ENCODE data around the gene C1S. TPM values are rescaled to one million over a fixed set of nuclear protein-coding genes. Genes with fewer than 3 reads are reported as not detected.

C1S gene
- total RNA-seq, 5 donors from 2014 or later (not counting 1 experiment from before 2014, with no cell fraction given) = 1.5 to 5.0 (median 4.5) TPM

- CTCF ChIA-PET = interaction anchor here in 1 of 2 donors (0.5 kb wide), 1 partner anchor 241 kb away, joined by 4 read pairs; no protein-coding TSS in a partner anchor
- no peak overlapping the region for H3K27ac Mint-ChIP-seq
- H3K4me1 ChIP-seq (ENCODE audit: control insufficient read depth in 1 of 2, extremely low read depth in 1 of 2, insufficient read depth in 2 of 2, low read length in 2 of 2) = no peaks in the 10 kb centered on the region
- no peaks in the 10 kb centered on the region for H3K36me3 Mint-ChIP-seq
- WGBS (ENCODE audit: insufficient coverage) = 0% methylated on average over 1 of the region's 3 CpGs
- H3K27ac ChIP-seq (ENCODE audit: low read length) = no peak overlapping the region
- H3K9me3 Mint-ChIP-seq = no peaks in the 10 kb centered on the region
- no peak overlapping the region for H3K4me3 ChIP-seq (ENCODE audit: control insufficient read depth in 1 of 2, extremely low read depth in 1 of 2, low read length in 1 of 2)
- H3K4me3 Mint-ChIP-seq = no peak overlapping the region
- no peaks in the 10 kb centered on the region for H3K9me3 ChIP-seq
- DNase-seq = peak in 1 of 35 experiments; percentile 16
- ATAC-seq (replicated peaks in 1 of 4) = no peak
- peaks cover 0 to 7% (median 0%) of the 10 kb centered on the region in 3 donors for H3K4me1 Mint-ChIP-seq
- POLR2A ChIA-PET = interaction anchor here in 1 of 2 donors (0.6 kb wide), 1 partner anchor 42 kb away, joined by 3 read pairs; no protein-coding TSS in a partner anchor
- peaks cover 0 to 12% of the 10 kb centered on the region in 2 experiments for H3K27me3 ChIP-seq (replicated peaks in 1 of 2; ENCODE audit: control insufficient read depth in 2 of 2, extremely low read depth in 1 of 2, insufficient read depth in 2 of 2, low read length in 1 of 2)
- H3K36me3 ChIP-seq (ENCODE audit: control insufficient read depth in 2 of 2, extremely low read depth in 1 of 2, insufficient read depth in 1 of 2, low read length in 1 of 2) = no peaks in the 10 kb centered on the region
- peaks cover under 1 to 5% of the 10 kb centered on the region in 2 donors for H3K27me3 Mint-ChIP-seq
Observed at GRCh38 chr12:7075518-7075917, 15.0 kb downstream of the C1S start.

- 92% methylated on average over 1 of the region's 3 CpGs for WGBS (ENCODE audit: insufficient coverage)
- ChIA-PET POLR2A (no interaction called here), CTCF (interaction anchor here in 1 of 2 donors (0.5 kb wide), 1 partner anchor 241 kb away, joined by 4 read pairs; no protein-coding TSS in a partner anchor)
- H3K27ac Mint-ChIP-seq = no peak overlapping the region
- H3K27me3 Mint-ChIP-seq = peaks cover 0 to 5% of the 10 kb centered on the region in 2 donors
- no peaks in the 10 kb centered on the region for H3K9me3 Mint-ChIP-seq
- Histone ChIP-seq H3K27ac (ENCODE audit: low read length) (no peak overlapping the region), H3K36me3 (ENCODE audit: control insufficient read depth in 2 of 2, extremely low read depth in 1 of 2, insufficient read depth in 1 of 2, low read length in 1 of 2) (no peaks in the 10 kb centered on the region), H3K4me3 (ENCODE audit: control insufficient read depth in 1 of 2, extremely low read depth in 1 of 2, low read length in 1 of 2) (no peak overlapping the region), H3K4me1 (ENCODE audit: control insufficient read depth in 1 of 2, extremely low read depth in 1 of 2, insufficient read depth in 2 of 2, low read length in 2 of 2) (no peaks in the 10 kb centered on the region), H3K27me3 (replicated peaks in 1 of 2; ENCODE audit: control insufficient read depth in 2 of 2, extremely low read depth in 1 of 2, insufficient read depth in 2 of 2, low read length in 1 of 2) (peaks cover 0 to 12% of the 10 kb centered on the region in 2 experiments), H3K9me3 (no peaks in the 10 kb centered on the region)
- ATAC-seq (replicated peaks in 1 of 4) (no peak), DNase-seq (no peak)
- H3K36me3 Mint-ChIP-seq = no peaks in the 10 kb centered on the region
- H3K4me1 Mint-ChIP-seq = peaks cover 0 to 7% (median 0%) of the 10 kb centered on the region in 3 donors
- H3K4me3 Mint-ChIP-seq = no peak overlapping the region
Observed at GRCh38 chr12:7075939-7076338, 15.4 kb downstream of the C1S start.

GRCh38 chr12:7076493-7076892, 16.0 kb downstream of the C1S start:
- ChIA-PET POLR2A (no interaction called here), CTCF (no interaction called here)
- 88% methylated on average over 1 of the region's 4 CpGs for WGBS (ENCODE audit: insufficient coverage)
- ATAC-seq (replicated peaks in 1 of 4) = no peak
- H3K4me1 Mint-ChIP-seq = peaks cover 0 to 7% (median 0%) of the 10 kb centered on the region in 3 donors
- H3K9me3 Mint-ChIP-seq = no peaks in the 10 kb centered on the region
- H3K4me3 Mint-ChIP-seq = no peak overlapping the region
- no peaks in the 10 kb centered on the region for H3K4me1 ChIP-seq (ENCODE audit: control insufficient read depth in 1 of 2, extremely low read depth in 1 of 2, insufficient read depth in 2 of 2, low read length in 2 of 2)
- DNase-seq = no peak
- no peaks in the 10 kb centered on the region for H3K9me3 ChIP-seq
- H3K4me3 ChIP-seq (ENCODE audit: control insufficient read depth in 1 of 2, extremely low read depth in 1 of 2, low read length in 1 of 2) = no peak overlapping the region
- H3K36me3 Mint-ChIP-seq = no peaks in the 10 kb centered on the region
- H3K27ac Mint-ChIP-seq = no peak overlapping the region
- H3K36me3 ChIP-seq (ENCODE audit: control insufficient read depth in 2 of 2, extremely low read depth in 1 of 2, insufficient read depth in 1 of 2, low read length in 1 of 2) = no peaks in the 10 kb centered on the region
- H3K27ac ChIP-seq (ENCODE audit: low read length) = no peak overlapping the region
- peaks cover 0 to 5% of the 10 kb centered on the region in 2 donors for H3K27me3 Mint-ChIP-seq
- peaks cover 0 to 12% of the 10 kb centered on the region in 2 experiments for H3K27me3 ChIP-seq (replicated peaks in 1 of 2; ENCODE audit: control insufficient read depth in 2 of 2, extremely low read depth in 1 of 2, insufficient read depth in 2 of 2, low read length in 1 of 2)

GRCh38 chr12:7078163-7078562, 17.6 kb downstream of the C1S start:
- Mint-ChIP-seq H3K9me3 (peaks cover 0 to 3% (median 0%) of the 10 kb centered on the region in 3 donors), H3K4me3 (no peak overlapping the region), H3K27ac (no peak overlapping the region), H3K27me3 (peaks cover 0 to 5% of the 10 kb centered on the region in 2 donors), H3K4me1 (peaks cover 0 to 7% (median 0%) of the 10 kb centered on the region in 3 donors), H3K36me3 (peaks cover 2% of the 10 kb centered on the region)
- Histone ChIP-seq H3K4me3 (ENCODE audit: control insufficient read depth in 1 of 2, extremely low read depth in 1 of 2, low read length in 1 of 2) (no peak overlapping the region), H3K36me3 (ENCODE audit: control insufficient read depth in 2 of 2, extremely low read depth in 1 of 2, insufficient read depth in 1 of 2, low read length in 1 of 2) (no peaks in the 10 kb centered on the region), H3K4me1 (ENCODE audit: control insufficient read depth in 1 of 2, extremely low read depth in 1 of 2, insufficient read depth in 2 of 2, low read length in 2 of 2) (no peaks in the 10 kb centered on the region), H3K27me3 (replicated peaks in 1 of 2; ENCODE audit: control insufficient read depth in 2 of 2, extremely low read depth in 1 of 2, insufficient read depth in 2 of 2, low read length in 1 of 2) (peaks cover 0 to 12% of the 10 kb centered on the region in 2 experiments), H3K27ac (ENCODE audit: low read length) (no peak overlapping the region), H3K9me3 (no peaks in the 10 kb centered on the region)
- ATAC-seq (replicated peaks in 1 of 4) = no peak
- no peak for DNase-seq
- ChIA-PET POLR2A (no interaction called here), CTCF (no interaction called here)
- WGBS (ENCODE audit: insufficient coverage) = no CpG with 5 or more reads among the region's 4 CpGs

GRCh38 chr12:7079826-7080125, 19.3 kb downstream of the C1S start:
- DNase-seq (no peak), ATAC-seq (replicated peaks in 1 of 4) (no peak)
- POLR2A ChIA-PET = interaction anchor here in 1 of 2 donors (0.7 kb wide), 1 partner anchor 29 kb away, joined by 8 read pairs; no protein-coding TSS in a partner anchor

GRCh38 chr12:7081037-7081436, 20.5 kb downstream of the C1S start:
- WGBS (ENCODE audit: insufficient coverage) = 95% methylated on average over 13 of the region's 14 CpGs
- H3K27ac Mint-ChIP-seq = no peak overlapping the region
- peaks cover 4% of the 10 kb centered on the region for H3K36me3 Mint-ChIP-seq
- no peak for DNase-seq
- ChIA-PET CTCF (no interaction called here), POLR2A (no interaction called here)
- H3K27ac ChIP-seq (ENCODE audit: low read length) = no peak overlapping the region
- H3K27me3 ChIP-seq (replicated peaks in 1 of 2; ENCODE audit: control insufficient read depth in 2 of 2, extremely low read depth in 1 of 2, insufficient read depth in 2 of 2, low read length in 1 of 2) = peaks cover 0 to 5% of the 10 kb centered on the region in 2 experiments
- H3K4me3 Mint-ChIP-seq = no peak overlapping the region
- H3K4me1 Mint-ChIP-seq = no peaks in the 10 kb centered on the region
- H3K36me3 ChIP-seq (ENCODE audit: control insufficient read depth in 2 of 2, extremely low read depth in 1 of 2, insufficient read depth in 1 of 2, low read length in 1 of 2) = no peaks in the 10 kb centered on the region
- ATAC-seq (replicated peaks in 1 of 4) = no peak
- no peak overlapping the region for H3K4me3 ChIP-seq (ENCODE audit: control insufficient read depth in 1 of 2, extremely low read depth in 1 of 2, low read length in 1 of 2)
- H3K9me3 Mint-ChIP-seq = peaks cover 0 to 5% (median 0%) of the 10 kb centered on the region in 3 donors
- no peaks in the 10 kb centered on the region for H3K9me3 ChIP-seq
- no peaks in the 10 kb centered on the region for H3K4me1 ChIP-seq (ENCODE audit: control insufficient read depth in 1 of 2, extremely low read depth in 1 of 2, insufficient read depth in 2 of 2, low read length in 2 of 2)
- no peaks in the 10 kb centered on the region for H3K27me3 Mint-ChIP-seq

More at GRCh38 chr12:7079826-7080125, 19.3 kb downstream of the C1S start:
- peaks cover 4% of the 10 kb centered on the region for H3K36me3 Mint-ChIP-seq
- CTCF ChIA-PET = interaction anchor here (0.6 kb wide), 3 partner anchors 145 to 712 kb away, joined by 3 read pairs; no protein-coding TSS in a partner anchor
- H3K4me1 Mint-ChIP-seq = peaks cover 0 to 7% (median 0%) of the 10 kb centered on the region in 3 donors
- no peak overlapping the region for H3K27ac Mint-ChIP-seq
- Histone ChIP-seq H3K4me3 (ENCODE audit: control insufficient read depth in 1 of 2, extremely low read depth in 1 of 2, low read length in 1 of 2) (no peak overlapping the region), H3K27ac (ENCODE audit: low read length) (no peak overlapping the region), H3K9me3 (no peaks in the 10 kb centered on the region), H3K27me3 (replicated peaks in 1 of 2; ENCODE audit: control insufficient read depth in 2 of 2, extremely low read depth in 1 of 2, insufficient read depth in 2 of 2, low read length in 1 of 2) (peaks cover 0 to 9% of the 10 kb centered on the region in 2 experiments), H3K36me3 (ENCODE audit: control insufficient read depth in 2 of 2, extremely low read depth in 1 of 2, insufficient read depth in 1 of 2, low read length in 1 of 2) (no peaks in the 10 kb centered on the region), H3K4me1 (ENCODE audit: control insufficient read depth in 1 of 2, extremely low read depth in 1 of 2, insufficient read depth in 2 of 2, low read length in 2 of 2) (no peaks in the 10 kb centered on the region)
- H3K27me3 Mint-ChIP-seq = peaks cover 0 to 2% of the 10 kb centered on the region in 2 donors
- H3K9me3 Mint-ChIP-seq = peaks cover 0 to 5% (median 0%) of the 10 kb centered on the region in 3 donors
- H3K4me3 Mint-ChIP-seq = no peak overlapping the region
